Amniotic epithelial cell (primary cell): ENCODE data around the gene MAP4K1.
A peak's percentile ranks its signal among the peaks of the same experiment; 100 is the strongest.

Experiments
- DNase-seq: peaks from one replicate; pipeline ENCODE4 v3.0.0-alpha.2; 2010; ENCODE audit warnings: low read depth

Gene MAP4K1

DNA sequence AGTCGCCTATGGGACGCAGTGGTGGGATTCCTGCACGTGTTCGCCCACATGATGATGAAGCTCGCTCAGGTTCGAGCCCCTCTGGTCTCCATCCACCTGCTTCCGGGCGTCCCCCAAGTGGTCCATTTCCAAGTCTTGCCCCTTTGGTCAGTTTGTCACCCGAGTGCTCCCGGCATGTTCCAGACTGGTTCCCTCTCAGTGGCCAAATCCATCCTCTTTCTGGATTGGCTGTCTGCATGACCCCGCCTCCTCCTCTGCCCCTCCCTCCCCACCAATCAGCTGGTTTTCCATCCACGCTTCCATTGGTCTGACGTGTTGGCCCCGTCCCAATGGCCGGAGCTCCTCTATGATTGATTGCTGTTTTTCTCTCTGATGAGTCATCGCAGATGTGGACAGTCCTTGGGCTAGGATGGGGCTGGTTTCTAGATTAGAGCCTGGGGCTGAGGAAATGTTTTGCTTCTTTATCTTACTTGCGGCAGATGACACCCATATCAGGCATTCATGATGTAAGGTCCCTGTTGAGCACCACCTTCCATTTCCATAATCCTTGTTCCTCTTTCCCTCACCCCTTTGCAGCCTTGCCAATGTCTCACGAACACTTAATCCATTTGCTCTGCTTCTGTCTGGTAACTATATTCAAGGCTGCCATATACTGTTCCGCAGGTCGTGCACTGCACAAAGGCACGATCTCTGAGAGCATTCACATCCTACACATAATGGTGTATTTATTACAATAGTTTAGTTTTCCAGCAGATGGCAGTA lies 73.8 kb downstream of the MAP4K1 start:
- DNase-seq: peak; percentile 98

DNA sequence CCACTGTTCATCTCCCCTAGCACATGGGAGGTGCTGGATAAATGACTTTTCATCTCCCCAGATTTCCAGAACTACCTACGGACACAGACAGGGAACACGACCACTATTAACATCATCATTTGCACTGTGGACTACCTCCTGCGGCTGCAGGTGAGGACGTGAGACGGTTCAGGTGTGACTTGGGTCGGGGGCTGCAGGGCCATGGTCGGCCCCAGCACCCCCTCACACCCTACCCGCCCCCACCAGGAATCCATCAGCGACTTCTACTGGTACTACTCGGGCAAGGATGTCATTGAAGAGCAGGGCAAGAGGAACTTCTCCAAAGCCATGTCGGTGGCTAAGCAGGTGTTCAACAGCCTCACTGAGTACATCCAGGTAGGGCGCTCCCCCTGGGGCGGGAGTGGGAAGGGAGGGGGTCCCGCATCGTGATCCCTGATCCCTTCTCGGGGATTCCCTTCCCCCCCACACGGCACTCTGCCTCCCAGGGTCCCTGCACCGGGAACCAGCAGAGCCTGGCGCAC lies 74.4 kb downstream of the MAP4K1 start:
- no peak for DNase-seq

DNA sequence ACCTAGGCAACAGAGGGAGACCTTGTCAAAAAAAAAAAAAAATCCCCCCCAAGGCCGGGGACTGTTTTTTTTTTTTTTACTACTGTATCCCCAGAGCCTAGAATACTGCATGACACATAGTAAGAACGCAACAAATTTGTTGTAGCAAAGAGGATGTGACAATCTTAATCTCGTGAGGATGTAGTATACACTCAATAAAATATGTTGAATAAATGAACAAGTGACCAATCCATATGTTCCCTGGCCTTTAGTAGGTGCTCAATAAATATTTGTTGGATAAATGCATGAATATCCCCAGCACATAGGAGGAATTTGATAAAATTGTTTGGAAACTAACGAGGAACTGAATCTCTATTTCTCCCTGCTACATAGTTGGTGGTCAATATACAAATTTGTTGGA lies 75.7 kb downstream of the MAP4K1 start:
- no peak for DNase-seq

DNA sequence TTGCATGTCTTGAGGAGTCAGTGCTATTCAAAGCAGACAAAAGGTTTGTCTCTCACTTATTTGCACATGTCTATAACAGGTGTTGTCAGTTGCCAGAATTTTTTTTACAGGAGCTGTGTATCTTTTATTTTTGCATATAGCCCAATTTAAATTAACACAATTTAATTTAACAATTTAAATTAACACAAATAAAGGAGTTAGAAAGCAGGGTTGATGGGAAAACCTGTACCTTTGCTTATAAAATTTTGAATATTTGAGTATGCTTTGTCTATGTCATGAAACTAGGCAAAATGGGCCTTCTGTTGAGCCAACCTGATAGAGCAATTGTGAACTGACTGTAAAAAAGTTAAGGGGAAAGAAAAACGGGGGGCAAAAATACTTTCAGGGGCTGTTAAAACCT lies 78.0 kb downstream of the MAP4K1 start:
- DNase-seq: no peak

DNA sequence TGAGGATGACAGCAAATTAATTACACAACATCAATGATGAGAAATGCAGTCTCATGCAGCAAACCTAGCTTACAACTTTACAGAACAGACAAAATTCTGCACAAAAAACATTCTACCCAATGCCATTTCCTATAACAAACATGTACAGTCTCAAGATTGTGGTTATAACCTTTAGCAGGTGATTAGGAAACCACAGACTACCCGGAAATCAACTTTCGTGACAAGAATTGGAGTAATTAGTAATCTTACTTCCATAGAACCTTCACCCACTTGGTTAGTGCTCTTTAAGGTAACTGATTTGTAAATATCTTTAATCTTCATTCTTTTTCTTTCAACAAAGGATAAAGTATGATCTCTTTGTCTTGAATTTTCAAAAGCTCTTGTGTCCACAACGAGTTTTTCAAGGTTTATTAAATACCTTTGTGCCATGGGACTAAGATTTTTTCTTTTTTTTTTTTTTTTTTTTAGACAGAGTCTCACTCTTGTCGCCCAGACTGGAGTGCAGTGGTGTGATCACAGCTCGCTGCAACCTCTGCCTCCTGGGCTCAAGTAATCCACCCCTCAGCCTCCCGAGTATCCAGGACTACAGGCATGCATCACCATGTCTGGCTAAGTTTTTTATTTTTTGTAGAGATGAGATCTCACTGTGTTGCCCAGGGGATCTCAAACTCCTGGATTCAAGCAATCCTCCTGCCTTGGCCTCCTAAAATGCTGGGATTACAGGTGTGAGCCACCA lies 78.8 kb downstream of the MAP4K1 start:
- peak; percentile 38 for DNase-seq

DNA sequence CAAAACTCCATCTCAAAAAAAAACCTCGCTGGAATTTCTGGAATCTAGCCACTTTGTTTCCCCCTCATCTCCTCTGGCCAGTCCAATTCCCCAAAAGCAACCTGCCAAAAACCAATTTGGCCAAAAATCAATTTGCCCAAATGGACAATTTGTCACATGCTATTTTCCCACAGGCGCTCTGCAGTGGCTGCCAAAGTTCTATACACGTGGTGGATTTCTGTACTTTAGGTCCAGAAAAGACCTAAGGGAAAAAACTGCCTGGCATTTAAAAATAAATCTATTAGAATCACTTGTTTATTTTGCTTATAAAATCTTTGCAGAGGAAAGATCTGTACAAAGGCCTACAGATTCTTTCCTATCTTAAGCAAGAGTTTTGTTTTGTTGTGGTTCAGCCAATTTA lies 79.4 kb downstream of the MAP4K1 start:
- DNase-seq: no peak
